ENCODE results near the gene HPS1. TPM values are rescaled to one million over a fixed set of nuclear protein-coding genes. Genes with fewer than 3 reads are reported as not detected.

HPS1 gene
- polyA plus RNA-seq, 10 donors = 12.2 to 22.5 (median 16.5) TPM

DNA sequence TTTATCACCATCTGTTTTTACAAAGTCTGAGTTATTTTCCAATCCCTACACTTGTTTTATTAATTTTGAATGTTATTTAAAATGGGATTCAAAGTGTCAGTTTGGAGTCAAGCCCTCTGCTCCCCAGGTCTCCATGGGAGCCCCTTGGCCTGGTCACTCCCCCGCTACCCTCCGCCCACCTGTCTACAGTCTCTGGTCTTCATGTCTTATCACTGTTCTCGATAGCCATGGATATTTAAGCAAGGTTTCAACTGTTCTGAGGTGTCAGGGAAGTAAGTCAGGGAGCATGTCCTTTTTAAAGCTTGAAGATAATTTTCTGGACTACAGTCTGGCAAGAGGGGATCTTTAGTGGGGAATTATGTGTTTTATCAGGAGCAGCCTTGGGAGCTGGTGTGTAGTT lies 19.1 kb upstream of the HPS1 start:
- no peak for DNase-seq

DNA sequence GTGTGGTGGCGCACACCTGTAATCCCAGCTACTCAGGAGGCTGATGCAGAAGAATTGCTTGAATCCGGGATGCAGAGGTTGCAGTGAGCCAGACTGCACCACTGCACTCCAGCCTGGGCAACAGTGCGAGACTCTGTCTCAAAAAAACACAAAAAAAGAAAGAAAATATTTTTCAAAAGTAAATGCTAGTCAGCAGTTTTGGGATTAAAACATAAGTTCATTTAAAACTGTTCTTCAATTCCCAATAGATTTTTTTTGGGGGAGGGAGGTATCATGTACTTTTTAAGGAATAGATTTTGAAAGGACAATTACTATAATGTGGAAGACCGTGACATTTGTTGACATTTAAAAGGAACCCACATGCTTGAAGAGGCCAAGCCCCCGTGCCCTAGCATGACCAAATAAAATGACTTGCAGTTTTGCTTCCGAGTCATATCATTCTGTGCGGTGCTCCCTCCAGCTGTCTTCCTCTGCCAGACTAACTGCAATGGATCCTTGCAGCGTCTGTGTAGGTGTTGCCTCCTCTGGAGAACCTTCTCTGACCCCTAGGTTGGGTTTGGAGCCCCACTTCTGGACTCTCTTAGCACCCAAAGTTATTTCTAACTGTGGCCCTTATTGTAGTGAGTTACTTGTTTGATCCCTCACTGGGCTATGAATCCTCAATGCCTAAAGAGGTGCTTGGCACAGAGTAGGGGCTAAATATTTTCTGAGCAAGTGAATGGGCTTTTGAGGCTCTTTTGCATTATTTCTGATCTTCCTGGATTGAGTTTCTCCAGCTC lies 17.4 kb upstream of the HPS1 start:
- DNase-seq = no peak

DNA sequence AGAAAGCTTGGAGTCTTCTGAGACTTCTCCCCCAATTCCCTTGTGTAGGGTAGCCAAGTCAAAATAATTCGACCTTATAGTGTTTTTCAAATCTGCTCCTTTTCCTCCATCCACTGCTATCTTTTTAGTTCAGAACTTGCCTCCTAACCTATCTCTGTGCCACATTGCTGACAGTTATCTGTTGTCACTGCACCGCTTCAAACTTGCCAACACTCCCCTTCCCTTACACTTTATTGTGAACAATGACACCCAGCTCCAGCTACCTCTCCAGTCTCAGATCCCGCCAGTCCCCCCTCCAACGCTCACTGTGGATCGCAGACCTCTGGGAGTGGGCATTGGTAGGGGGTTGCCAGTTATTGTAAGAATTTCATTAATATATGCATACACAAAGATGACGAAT lies 16.3 kb upstream of the HPS1 start:
- no peak for DNase-seq

DNA sequence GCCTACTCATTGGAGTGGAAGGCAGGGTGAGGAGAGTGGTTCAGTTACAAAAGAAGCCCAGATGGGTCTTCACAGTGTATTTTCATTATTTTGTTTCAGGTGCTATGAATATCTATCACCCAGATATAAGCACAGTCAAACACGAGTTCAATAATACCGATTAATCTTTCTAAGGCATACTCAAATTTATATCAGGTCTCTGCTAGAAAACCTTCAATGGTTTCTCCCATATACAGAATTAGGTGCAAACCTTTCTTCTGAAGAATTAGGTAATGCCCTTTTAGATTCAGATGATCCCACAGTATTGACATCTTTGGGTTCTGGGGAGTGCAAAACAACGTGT lies 14.7 kb upstream of the HPS1 start:
- DNase-seq = no peak

DNA sequence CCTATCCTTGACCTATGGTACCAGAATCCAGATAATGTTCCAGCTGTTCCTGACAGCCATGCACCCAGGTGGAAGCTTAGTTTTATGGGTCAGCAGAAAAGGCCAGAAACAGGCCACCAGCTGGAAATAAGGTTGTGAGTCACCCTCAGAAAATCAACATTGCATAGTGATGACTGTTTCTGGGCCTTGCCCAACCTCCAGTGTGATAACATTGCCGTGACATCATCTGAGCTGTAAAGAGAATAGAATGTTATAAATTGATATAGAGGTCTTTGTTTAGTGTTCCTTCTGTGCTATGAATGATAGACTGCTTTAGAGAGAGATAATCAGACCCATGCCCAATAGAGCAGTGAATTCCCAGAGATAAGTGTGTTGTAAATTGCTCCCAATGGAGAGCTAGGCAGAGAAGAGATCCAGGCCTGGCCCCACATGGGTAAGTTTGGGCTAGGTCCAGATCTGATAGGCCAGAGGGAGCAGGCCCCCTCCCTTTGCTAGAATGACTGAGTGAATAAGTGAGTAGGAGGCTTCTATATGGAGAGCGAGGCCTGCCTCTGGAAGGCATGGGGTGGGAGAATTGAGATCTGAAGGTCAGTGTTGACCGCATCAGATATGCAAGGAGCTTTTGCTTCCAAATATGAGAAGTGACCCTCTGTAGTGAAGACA lies 14.2 kb upstream of the HPS1 start:
- DNase-seq = peak in 2 of 3 donors; percentile 50 to 77

DNA sequence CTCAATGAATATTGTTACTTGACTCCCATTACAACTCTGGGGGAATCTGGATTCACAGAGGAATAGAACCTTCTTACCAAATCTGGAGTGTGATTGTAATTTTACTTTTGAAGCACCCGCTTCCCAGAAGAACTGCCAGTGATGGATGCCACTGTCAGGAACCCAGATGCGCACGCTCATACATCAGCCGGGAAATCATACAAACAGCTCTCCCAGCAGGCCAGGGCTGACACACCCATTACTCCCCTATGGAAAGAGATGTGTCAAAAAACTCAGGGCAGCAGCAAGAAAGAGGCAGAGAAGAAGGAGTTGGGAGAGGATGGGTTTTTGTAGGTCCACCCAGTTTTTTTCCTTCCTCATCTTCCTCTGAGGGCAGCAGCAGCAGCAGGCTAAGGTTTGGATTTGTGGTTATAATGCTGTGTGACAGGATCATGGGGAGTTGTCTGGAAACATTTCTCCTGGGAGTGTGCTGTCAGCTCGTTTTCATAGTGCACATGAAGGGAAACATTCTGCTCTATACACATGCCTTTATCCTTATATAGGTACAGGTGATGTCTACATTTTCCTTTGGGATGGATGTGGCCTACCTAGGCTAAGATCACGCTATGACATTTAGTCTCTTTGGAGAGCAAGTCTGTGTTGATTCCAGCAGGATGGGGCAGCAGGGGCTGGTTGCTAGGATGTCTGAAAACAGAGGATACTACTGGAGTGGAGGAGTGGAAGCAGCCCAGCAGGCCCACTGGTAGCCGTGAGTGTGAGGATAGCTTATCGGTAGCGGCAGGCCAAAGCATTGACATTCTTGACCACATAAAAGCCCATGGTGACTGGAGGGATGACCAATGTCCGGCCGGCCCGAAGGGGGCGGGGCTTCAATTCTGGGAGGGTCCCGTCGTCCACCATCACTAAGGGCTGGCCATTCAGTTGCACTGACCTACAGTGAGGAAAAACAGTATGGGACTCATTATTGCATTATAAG lies 12.4 kb upstream of the HPS1 start:
- no peak for DNase-seq

DNA sequence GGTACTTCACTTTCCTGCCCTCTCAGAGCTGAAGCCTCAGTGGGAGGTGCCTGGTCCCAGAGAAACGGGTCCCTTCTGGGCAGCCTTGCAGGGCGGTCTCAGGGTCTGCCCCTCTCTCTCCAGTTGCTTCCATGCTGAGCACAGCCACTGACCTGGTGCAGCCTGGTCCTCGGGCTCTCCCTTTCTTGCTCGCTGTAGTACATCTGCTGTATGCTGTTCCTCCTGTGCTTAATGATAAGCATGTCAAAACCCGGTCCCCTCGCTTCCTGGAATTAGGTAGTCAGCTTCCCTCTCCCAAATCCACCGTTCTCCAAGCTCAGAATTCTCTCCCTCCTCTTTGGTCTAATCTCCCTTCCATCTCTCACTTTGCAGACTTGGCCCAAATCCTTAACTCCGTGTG lies 11.0 kb upstream of the HPS1 start:
- no peak for DNase-seq

DNA sequence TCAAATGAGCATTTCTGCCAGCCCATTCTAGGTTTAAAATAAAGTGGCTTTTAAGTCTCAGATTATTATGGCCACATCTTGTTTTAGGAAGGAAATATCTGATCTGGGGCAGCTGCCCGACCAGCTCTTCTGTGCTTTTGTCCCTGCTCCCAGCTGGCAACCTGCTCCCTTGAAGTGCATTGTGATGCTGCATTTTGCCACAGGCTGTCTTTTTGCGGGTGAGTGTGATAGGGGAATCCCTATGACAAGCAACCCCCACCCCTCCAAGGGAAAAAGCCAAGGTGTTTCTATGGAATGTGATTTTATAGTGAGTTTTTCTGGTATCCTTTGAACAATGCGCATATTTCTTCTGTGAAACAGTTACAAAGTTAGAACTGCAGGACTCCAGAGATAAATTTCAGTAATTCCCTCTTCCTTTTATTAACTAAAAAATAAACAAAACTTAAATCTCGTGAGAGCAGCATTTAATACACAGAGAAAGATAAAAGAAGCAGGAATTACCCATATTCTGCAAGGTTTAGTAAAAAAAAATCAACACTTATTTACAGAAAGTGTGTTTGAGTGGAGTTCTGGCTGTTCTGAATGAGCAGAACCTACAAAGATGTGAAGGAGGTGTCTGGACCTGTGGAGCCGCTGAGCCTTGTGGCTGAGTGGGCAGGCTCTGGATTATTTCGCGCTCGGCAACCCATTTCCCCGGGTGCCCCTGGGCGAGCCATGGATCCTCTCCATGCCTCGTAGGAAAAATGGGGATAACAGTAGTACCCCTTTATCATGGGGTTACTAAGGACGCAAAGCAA lies 10.1 kb upstream of the HPS1 start:
- DNase-seq = no peak

DNA sequence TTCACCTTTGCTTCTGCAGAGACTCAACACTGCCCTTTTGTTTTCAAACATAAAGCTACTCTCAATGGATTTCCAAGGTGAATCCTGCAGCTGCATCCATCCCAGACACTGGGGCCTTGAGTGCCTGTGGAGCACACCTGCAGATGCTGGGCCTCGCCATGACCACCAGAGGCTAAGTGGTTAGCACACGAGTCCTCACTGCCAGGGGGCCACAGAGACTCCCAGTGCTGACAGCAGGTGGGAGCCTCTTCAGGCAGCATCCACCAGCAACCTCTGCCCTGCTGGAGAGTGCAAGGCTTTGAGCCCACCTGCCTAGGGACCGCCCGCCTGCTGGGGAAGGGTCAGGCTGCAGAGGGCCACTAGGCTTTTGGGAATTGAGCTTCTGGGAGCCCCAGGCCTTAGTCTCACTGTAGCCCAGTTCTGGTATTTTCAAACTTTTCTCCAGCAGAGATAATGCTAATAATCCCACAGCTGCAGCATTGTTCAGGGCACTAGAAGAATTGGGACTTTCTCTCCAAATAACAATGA lies 9.4 kb upstream of the HPS1 start:
- DNase-seq = no peak

DNA sequence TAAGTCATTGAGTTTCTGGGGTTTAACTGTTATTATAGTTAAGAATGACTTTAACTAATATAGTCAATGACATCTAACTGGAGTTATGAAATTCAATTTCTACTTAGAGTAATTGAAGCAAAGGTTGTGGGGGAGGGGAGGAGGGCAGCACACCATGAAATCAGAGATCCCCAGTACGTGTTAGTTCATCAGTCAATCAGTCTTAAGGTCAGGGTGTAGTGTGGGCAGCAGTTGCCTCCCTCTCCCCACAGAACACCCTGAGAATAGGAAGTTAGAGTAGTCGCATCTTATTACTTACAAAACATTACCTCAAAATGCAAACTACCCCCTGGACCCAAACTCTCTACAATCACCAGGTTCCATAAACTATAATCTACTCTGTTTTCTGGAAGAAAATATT lies 7.0 kb upstream of the HPS1 start:
- no peak for DNase-seq

DNA sequence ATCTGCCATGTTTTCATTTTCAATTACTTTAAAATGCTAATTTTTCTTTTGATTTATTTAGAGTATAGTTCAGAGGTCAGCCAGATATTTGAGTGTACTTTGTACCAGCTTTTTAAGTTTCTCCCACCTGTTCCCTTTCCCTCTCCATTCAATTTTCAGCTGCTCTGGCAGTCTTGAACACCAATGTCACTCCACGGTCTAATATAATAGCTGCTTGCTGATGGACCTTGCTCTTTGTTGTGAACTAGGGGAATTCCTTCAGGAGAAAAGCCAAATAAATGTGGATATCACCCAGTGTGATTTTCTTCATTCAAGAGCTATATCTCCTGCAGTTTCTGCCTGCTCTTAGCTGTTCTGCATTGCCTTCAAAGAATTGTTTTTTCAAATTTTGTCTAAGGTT lies 3.9 kb upstream of the HPS1 start:
- no peak for DNase-seq

DNA sequence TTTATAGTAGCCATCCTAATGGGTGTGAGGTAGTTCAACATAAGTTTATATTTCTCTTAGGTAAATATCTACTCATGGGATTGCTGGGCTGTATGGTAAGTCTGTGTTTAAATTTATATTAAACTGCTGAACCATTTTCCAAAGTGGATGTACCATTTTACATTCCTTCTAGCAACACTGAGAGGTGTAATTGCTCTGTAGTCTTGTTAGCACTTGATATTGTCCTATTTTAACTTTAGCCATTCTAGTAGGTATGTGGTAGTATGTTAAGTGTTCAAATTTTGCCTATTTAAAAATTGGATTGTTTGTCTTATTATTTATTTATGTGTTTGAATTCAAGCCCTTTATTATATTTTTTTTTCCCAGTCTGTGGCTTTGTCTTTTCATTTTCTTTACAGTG lies 2.6 kb upstream of the HPS1 start:
- DNase-seq = no peak

DNA sequence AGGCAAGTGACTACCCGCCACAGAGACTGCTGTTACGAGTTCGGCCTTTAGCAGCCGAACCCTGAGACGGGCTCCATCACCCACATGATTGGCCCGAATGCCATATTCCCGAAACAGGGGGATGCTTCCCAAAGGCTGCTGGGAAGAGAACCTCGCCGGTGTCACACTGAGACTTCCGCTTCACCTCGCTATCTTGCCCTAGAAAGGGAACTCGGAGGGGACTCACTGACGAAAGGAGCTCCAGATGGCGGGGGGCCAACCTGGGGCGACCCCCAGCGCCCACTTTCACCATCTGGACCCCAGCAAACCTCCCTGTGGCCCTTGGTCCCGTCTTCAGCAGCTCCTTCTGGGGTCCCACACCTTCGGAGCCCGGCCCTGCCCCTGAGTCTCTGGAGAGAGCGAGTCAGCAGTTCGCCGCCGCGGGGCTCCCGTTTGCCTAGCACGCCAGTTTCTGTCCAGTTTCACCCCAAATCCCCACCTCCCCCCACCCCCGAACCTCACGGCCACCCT lies 529 bp downstream of the HPS1 start:
- peak in 2 of 3 donors; percentile 11 to 34 for DNase-seq

DNA sequence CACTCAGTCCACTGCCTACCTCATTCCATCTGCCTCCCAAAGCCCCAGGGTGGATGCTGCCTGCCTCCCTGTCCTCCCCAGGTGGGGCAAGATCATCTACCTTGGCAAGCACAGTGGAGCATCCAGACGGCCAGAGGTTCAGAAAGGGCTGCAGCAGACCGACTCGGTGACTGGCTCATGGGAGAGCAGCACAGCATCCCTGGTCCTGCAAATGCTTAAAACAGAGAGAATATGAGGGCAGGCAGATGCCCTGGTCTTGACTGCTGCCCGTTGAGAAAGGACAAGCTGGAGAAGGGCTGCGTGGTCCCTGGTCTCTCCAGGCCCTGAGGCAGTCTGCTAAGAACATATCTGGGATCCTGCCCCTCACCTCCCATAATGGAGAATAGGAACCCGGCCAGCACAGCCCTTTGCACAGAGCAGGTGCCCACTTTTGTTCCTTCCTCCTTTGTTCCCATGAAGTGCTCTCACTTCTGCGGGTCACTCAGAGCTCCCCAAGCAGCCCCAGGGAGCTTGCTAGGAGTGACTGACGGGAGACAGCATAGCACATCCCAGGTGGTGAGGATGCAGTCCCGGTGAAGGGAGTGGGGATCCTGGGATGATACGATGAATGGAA lies 1.4 kb downstream of the HPS1 start:
- DNase-seq = no peak

DNA sequence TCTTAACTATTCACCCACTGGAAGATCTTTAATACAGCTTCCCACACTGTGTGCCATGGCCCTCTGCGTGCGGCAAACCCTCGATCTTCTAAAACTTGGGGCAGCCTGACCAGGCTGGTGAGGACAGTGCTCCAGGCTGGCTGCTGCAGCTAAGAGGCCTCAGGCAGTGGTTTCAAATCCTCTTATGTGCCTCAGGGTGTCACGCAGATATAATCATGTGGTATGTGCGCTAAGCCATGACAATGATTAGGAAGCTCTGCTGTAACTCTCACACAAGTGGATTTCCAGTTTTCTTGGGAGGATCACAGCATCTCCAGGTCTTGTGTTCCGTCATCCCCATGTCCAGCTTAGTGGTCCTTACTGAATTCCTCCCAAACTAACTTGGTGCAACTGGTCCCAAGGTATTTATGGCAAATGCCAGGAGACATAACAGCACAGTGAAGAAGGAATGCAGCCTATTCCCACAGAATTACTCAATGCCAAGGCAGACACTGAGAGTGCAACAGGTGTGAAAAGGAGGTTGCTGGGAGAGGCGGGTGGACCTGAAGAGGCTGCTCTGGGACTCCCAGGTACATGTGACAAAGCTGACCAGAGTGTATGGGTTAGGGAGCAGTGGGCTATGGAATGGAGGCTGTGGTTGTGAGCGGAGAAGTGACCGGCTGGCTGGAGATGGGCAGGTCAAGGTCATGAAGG lies 2.3 kb downstream of the HPS1 start:
- DNase-seq = no peak

DNA sequence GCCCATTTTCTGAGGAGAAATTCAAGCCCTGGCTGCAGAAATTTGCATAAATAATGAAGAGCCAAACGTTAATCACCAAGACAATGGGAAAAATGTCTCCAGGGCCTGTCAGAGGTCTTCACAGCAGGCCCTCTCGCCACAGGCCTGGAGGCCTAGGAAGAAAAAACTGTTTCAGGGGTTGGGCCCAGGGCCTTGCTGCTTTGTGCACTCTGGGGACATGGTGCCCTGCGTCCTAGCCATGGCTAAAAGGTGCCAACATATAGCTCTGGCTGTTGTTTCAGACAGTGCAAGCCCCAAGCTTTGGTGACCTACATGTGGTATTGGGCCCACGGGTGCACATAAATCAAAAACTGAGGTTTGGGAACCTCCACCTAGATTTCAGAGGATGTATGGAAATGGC lies 8.0 kb downstream of the HPS1 start:
- no peak for DNase-seq

DNA sequence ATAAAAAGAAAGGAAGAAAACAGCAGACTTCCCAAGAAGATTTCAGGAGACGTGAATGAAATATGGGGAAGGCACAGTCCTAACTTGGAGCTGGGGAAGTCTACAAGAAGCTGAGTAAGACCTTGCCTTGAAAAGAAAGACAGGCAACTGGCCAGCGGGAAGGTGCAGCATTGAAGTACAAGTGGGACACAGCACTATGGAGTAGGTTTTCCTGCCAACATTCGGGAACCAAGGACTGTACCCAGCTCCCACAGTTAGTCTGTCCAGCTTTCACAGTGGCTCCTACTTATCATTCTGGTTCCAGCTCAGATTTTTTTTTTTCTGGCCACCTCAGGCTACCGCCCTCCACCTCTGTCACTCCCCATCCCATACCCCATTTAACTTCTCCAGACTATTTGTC lies 10.0 kb downstream of the HPS1 start:
- DNase-seq = no peak

DNA sequence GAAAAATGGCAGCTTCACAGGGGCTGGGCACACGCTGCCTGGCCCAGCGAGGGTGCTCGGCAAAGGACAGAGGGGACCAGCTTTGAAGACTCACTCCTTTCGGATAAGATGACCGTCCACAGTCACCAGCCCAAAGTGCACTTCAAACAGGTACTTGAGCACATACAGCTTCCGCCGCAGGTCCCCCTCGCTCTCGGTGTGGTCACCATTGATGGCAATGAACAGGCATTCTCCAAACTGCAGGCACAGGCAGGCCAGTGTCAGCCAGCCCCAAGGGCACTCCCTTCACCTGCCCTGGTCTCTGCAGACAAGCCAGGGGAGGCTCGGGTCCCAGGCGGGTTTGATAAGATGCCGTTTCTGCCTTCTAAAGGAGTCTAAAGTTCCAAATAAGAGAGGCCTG lies 11.6 kb downstream of the HPS1 start:
- DNase-seq = no peak

DNA sequence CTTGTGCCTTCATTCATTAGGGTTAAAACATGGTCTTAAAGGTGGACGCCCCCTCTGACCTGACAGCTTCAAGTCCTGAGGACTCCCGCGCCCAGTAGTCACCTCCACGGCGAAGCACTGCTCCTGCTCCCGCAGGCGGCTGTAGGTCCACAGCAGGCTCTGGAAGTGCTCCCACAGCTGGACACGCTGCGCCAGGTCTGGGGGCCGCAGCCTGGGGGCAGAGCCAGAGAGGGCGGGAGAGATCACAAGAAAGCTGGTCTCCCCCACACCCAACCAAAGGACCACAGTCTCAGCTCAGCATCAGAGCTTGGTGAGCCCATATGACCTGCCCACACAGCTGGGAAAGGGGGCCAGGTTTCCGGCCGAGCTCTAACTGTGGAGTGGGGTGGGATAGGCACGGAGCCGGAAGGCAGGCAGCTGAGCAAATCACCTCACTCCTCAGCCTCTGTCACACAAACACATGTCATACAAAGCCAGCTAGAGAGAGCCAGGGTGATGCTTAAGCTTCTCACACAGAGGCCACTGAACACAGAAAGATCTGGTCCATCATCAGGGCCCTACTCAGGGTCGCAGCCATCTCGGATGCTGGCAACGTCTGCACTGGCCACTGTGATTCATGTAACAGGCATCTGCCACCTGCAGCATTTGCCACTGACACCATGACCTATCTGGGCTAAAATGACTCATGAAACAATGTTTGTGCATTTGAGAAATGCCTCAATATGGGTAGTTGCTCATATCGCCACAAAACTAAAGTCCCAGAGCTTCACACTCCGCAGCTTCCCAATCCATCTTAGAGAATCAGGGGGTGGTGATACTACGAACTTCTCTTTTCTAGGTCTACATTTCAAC lies 12.6 kb downstream of the HPS1 start:
- no peak for DNase-seq

All from muscle of back (tissue), 11 donors.